GM18868 (cell line): ENCODE data around the gene KCNK7.
"Not testable (repeated sequence)": the region's sequence is repeated elsewhere in the genome, so short reads cannot be mapped to it uniquely, and the experiment has no call there.

Experiments used
- ATAC-seq: cut with Tn5 transposase; IDR thresholded peaks from one replicate; pipeline ENCODE4 v1.9.1; 2021; ENCODE audit warnings: mild to moderate bottlenecking, moderate library complexity; ENCODE audit not compliant: unreplicated experiment

The KCNK7 gene

DNA sequence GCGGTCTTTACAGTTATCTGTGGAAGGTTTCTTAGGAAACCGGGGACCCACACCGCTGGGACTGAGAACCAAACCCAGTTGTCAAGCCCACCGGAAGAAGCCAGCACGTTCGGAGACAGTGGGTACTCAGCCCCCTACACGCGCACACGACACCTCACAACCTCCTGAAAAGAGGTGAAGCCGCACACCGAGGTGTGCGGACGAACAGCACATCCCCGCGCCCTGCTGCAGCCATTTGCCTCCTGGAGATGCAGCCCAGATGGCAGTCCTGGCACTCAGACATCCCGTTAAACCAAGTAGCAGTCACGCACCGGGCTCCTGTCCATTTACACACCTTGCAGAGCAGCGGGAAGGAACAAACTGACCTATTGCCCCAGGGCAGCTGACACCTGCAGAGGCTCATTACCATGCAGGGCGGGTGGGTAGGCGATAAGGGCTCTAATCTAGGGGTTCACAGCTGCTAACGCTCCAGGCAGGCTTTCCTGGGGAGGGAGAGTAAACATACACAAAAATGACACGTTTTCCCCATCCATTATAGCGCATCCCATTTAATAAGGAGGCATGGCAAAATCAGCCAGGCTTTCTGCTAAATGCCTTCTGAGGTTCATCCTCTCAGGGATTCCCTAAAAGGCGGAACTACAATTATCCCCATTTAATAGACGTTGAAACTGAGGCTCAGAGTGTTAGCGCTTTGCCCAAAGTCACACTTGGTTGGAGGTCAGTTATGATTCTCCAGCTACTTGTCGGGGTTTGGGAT, 20.6 kb downstream of the KCNK7 start:
- ATAC-seq: no peak

DNA sequence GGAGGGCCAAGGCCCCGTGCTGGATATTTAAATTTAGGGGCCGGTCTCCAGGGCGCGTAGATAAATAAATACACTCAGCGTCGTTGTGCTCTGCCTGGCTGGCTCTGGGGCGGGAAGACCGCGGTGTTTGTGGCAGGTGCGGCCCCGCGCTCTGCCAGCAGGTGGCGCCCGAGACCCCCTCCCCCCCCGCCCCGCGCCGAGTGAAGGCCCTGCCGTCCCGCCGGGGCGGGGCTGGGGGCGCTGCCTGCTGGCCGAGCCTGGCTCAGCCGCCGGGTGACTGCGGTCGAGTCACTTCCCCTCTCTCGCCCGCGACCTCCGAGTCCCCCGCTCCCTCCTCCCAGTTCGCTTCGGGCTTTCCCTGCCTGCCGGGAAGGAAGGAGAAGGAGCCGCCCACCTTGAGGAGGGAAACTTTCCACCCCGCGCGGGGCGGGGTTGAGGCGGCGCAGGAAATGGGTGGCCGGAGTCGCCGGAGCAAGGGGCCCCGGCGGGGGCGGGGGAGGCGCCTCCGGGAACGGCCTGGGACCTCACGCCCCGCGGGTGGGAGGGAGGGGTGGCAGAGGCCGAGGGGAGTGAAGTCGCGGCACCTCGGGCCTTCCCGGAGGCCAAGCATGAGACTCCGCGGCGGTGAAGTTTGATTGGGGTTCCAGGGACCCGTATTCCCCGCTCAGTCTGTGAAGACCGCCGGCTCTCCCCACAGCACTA, 21.3 kb downstream of the KCNK7 start:
- peak; percentile 27 for ATAC-seq

DNA sequence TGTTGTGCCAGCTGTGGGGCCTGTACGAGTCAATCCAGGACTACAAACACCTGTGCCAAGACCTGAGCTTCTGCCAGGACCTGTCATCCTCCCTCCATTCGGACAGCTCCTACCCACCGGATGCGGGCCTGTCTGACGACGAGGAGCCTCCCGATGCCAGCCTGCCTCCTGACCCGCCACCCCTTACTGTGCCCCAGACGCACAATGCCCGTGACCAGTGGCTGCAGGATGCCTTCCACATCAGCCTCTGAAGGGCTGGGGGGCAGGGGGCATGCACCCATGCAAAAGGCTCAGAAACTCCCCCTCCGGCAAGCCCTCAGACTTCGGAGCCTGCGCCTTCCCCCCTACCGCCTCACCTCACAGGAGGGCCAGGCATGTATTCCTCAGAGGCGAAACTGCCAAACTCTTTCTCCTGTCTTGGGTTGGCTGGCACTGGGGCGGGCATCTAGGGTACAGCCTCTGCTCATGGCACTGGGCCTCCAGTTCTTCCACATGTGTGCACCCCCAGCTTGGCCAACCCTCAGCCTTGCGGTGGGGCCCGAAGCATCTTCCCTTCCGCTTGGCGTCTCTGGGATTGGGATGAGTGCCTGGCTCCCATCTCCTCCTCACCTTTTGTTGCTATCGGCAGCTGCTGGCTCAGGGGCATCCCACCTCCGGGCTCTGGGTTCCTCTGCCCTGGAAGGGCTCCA, 22.1 kb downstream of the KCNK7 start:
- ATAC-seq: no peak

DNA sequence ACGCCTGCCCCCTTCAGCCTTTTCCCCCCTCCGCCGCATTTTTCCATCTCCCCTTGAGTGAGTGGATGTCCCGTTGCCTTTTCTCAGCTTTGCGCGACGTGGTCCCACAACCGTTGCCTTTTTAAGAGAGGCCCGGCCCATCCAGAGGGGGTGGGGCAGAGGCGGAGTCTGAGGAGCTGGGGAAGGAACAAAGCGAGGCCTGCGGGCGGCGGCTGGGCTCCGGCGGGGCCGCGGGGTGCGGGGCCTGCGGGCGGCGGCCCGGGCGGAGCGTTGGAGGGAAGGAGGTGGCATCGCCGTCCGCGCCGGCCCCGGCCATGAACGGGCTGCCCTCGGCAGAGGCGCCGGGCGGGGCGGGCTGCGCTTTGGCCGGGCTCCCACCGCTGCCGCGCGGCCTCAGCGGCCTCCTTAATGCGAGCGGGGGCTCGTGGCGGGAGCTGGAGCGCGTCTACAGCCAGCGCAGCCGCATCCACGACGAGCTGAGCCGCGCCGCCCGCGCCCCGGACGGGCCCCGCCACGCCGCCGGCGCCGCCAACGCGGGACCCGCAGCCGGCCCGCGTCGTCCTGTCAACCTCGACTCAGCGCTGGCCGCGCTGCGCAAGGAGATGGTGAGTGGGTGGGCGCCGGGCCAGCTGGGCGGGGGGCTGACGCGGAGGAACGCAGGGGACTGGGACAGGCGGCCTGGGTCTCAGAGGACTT, 23.1 kb downstream of the KCNK7 start, which contains the start of gene FAM89B:
FAM89B (plus strand) TSS at position 183 of the 696 bp plus-strand sequence; CDS start at position 315, 132 bp downstream.
- no peak for ATAC-seq

DNA sequence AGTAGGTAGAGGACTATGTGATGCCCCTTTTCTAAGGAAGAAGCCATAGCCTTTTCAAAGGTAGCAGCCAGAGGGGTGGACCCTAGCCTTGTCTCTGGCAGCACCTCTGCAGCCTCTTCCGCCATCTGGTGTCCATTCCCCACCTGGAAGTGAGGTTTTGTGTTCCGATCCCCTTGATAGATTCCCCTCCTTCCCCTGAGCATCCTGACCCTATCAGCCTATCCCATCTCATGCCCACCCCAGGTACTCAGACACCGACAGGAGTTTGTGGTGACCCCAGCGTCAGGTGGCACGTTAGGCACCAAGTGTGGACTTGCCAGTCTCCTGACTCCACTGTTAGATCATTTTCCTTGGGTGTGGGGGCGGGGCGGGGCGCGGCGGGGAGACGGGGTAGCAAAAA, 23.7 kb downstream of the KCNK7 start:
- ATAC-seq: no peak

DNA sequence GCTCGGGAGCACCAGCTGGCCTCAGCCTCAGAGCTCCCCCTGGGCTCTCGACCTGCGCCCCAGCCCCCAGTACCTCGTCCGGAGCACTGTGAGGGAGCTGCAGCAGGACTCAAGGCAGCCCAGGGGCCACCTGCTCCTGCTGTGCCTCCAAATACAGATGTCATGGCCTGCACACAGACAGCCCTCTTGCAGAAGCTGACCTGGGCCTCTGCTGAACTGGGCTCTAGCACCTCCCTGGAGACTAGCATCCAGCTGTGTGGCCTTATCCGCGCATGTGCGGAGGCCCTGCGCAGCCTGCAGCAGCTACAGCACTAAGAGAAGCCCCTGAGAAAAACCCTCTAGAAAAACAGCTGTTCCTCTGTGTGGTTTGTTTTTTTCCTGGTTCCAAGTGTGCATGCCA, 24.2 kb downstream of the KCNK7 start:
- no peak for ATAC-seq

DNA sequence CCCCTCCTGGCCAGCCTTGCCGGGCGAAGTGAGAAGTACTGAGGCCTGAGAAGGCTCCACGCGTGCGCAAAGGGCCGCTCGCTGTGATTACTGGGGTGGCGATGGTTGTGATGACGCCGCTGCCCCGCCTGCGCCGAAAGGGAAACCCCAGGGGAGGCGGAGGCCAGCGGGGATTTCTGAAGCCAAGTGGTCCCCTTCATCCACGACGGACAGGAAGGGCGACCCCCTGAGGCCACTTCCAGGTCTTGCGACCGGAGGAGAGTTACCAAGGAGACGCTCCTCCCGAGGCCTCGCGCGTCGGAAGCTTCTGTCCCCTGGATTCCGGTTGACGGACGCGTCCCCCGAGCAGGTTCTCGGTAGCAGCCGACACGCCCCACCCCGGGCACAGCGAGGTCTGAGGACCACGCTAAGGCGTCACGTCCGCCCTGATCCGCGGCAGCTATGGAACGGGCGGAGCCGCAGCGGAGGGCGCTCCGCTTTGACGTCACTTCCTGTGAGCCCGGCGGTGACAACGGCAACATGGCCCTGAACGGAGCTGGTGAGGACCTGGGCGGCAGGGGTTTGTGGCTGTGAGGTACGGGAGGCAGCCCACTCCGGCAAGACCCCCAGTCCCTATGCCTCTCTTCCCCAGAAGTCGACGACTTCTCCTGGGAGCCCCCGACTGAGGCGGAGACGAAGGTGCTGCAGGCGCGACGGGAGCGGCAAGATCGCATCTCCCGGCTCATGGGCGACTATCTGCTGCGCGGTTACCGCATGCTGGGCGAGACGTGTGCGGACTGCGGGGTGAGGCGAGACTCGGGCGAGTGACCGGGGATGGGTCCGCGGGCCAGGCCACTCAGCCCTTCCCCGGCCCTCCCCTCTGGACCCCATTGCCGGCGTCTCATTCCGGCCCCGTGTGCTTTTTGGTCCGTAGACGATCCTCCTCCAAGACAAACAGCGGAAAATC, 25.4 kb downstream of the KCNK7 start, which contains the start of gene ZNRD2:
ZNRD2 (plus strand) TSS at position 505 of the 946 bp plus-strand sequence; CDS start at position 520, 15 bp downstream.
- ATAC-seq: peak; percentile 73

DNA sequence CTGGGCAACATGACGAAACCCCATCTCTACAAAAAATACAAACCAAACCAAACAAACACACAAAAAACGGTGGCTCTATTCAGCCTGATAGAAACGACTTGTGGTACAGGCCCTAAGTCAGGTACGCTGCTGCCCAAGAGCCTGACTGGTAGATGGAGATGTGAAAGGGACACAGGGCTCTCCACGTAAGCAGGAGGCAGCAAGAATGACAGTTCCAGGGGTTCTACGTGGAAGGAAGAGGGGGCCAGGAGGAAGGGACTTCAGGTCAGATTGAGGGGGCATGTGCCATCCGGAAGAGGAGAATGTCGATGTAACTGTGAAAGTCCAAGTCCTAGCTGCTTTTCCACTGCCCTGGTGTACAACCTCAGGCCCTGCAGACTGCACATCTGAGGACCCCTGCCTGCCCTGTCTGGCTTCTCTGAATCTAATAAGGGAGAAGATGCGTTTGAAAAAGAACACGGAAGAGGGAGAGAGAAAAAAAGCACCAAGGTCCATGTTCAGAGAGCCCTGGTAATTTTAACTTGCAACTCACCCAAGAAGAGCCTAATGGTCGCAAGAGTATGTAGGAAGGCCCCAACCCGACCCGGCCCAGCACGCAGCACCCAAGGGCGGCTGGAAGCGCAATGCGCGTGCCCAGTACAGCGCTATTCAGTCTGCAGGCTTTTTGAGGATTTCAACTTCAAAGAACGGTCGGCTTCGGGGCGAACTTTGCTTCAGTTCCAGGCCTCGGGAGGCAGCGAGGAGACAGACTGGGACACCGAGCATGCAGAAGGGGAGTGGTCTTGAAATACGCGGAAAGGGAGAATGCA, 26.2 kb downstream of the KCNK7 start:
- no peak for ATAC-seq

DNA sequence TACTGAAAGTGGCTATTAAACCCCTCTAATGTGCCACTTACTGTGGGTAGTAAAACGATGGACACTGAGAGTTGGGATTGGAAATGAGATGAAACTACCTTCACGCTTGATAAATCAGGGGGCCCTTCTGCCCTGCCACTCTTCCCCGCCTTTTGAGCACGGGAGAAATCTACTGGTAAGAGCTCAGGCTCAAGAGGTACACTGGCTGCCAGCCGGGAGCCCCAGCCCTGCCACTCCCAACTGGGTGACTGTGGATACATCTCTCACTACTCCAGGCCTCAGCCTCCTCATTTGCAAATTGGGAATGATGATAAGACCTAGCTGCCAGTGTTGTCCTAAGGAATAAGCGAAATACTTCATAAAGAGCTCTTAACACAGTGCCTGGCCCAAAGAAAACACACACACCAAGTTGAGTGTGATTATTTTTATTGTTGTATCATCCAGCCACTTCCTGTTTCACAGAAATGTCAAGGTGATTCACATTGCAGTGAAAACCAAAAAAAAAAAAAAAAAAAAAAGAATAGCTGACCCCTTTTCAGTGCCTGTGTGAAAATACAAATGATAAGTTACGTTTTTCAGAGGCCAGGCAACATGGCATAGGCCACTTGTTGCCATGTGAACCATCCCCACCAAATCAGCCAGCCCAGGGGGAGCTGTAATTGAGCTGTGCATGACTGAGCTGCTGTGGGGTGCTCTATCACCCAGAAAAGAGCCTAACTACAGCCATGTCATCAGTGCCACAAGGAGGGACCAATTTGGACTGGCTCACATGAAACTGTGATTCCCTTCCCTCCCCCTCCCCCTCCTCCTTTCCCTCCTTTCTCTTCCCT, 29.8 kb downstream of the KCNK7 start:
- ATAC-seq: no peak

DNA sequence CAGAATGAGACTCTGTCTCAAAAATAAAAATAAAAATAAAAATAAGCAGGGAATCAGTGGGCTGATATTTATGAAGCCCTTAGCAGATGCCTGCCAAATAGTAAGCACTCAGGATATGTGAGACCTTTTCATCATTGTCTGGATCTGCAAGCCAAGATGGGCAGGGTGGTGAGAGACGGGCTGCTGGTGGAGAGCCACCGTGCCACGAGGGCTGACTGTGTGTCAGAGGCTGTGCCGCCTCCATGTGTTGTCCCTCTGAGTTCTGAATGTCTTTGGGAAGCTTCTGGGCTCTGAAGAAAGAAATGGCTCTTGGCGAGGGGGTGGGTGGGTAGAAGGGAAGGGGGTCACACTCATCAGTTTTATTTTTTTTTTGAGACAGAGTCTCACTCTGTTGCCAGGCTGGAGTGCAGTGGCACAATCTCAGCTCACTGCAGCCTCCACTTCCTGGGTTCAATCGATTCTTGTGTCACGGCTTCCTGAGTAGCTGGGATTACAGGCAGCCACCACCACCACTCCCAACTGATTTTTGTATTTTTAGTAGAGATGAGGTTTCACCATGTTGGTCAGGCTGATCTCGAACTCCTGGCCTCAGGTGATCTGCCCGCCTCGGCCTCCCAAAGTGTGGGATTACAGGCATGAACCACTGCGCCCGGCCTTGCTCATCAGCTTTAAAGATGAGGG, 30.6 kb downstream of the KCNK7 start:
- ATAC-seq: not testable (repeated sequence)

DNA sequence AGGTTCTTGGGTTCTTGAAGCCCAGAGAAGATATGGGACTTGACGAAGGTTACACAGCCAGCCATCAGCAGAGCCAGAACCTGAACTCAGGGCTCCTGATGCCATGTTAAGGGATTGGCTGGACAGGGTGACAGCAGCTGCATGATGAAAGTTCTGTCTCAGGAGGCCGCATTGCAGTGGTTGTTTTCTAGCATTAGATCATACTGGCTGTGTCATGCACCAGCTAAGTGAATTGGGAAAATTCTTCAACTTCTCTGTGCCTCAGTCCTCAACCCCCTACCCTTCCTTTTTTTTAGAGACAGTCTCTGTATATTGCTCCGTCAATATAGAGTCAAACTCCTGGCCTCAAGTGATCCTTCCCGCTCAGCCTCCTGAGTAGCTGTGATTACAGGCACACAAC, 32.0 kb downstream of the KCNK7 start:
- no peak for ATAC-seq

DNA sequence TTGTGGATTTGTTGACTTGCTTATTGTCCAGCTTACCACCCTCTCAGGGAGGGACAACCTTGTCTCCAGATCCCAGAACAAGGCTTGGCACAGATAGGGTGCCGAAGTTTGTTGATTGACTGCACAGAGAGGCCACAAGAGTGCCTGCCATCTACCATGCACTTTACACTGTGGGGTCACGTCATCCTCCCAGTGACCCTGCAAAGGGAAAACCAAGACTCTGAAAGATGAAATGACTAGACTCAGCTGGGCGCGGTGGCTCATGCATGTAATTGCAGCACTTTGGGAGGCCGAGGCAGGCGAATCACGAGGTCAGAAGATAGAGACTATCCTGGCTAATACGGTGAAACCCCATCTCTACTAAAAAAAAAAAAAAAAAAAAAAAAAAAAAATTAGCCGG, 32.8 kb downstream of the KCNK7 start:
- no peak for ATAC-seq

DNA sequence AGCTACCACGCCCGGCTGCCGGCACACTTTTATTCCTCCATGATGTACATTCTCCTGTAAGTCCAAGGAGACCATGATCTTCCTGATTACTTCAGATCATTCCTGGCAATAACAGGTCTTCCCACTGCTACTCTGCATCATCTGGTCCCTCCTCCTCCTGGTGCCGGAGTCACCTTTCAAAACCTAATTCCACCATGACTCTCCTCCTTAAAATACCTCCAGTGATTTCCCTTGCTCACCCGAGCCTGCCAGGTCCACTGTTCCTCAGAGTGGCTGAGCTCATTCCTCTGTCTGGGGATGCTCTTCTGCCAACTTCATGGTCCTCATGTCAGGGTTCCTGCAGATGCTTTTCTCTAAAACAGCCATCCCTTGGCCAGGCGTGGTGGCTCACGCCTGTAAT, 33.6 kb downstream of the KCNK7 start:
- ATAC-seq: no peak

DNA sequence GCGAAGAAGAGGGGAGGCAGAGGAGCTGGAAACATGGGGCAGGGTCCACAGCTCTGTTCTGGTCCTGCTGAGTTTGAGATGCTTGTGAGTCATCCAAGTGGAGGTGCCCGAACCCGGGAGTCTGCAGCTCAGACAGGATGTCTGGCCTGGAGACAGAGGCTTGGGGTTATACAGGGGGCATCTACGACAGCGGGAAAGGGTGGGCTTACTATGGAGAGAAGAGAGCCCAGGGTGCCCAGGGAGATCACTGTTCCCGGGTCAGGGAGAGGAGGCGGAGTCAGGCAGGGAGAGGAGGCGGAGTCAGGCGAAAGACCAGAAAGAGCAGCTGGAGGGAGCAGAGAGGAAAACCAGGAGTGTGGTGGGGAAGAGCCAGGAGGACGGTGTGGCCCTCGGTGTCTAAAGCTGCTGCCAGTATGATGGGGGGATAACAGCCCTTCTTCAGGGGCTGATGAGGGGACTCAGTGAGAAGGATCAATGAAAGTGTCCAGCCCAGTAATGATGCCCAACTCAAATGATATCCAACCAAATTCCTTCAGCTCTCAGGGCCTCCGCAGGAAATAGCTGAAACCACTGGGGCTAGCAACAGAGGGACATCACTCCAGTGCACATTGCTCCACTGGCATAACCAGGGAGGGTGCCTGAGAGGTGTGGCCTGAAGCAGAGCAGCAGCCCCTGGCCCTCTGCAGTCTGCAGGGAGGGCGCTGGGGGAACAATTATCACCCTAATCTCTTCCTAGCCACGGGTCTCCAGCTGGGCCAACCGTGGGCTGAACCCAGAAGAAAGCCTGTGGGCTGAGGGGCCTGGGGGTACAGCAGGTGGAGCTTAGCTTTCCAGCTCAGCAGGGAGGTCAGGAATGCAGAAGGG, 34.8 kb downstream of the KCNK7 start:
- no peak for ATAC-seq

DNA sequence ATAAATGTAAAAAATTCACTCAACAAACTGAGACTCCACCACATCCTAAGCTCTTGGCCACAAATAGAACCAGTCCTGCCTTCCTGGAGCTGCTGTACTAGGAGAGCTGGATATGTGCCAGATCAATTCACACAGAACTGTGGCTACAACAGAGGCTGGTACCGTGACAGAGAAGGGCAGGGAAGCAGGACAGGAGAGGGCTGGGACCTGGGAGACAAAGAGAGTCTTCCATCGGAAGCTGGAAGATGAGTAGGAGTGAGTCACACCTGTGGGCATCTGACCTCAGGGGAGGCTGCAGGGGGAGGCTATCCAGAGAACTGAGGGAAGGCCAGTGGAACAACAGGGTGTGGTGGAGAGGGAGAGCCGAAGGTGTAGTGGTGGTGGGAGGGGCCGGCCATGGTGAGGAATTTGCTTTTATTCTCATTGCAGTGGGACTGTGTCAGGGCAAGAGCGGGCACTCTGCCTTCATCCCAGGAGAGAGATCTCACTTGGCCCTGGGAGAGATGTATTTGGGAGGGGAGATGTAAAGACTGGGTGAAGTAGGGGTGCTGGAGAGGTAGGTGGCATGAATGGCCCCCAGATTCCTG, 35.6 kb downstream of the KCNK7 start:
- ATAC-seq: no peak

DNA sequence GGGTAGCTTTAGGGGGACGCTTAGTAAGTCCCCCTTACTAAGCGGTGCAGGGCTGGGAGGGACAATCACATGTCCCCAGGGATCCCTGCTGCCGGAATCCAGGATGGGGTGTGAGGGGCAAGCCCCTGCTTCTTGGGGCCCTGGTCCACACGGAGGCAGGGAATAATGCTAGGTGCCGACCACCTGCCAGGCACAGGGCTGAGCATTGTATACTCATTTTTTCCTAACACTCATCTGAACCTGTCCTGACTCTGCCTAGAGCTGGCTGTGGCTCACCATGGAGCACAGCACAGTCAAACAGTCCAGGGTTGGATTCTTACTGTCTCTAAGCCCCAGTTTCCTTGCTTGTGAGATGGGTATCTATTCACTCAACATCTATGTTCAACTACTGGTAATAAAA, 36.1 kb downstream of the KCNK7 start:
- ATAC-seq: no peak
